Raji (cell line): Measurements from ENCODE around the gene PRRC1.

Experiments
- POLR2A ChIP-seq: IDR thresholded peaks from 2 replicates; pipeline ENCODE4 v1.6.1; 2011; ENCODE audit warnings: low read depth, low read length, control low read depth; ENCODE audit not compliant: insufficient read depth

The PRRC1 gene

GRCh38 chr5:127565586-127566270, 48.3 kb downstream of the PRRC1 start:
- TF ChIP-seq POLR2A = no peak

GRCh38 chr5:127567026-127567768, 49.8 kb downstream of the PRRC1 start:
- no peak for TF ChIP-seq POLR2A

- no peak for TF ChIP-seq POLR2A
Measured at GRCh38 chr5:127568166-127568565, 50.7 kb downstream of the PRRC1 start.

- TF ChIP-seq POLR2A = no peak
Measured at GRCh38 chr5:127571314-127572131, 54.1 kb downstream of the PRRC1 start.

- no peak for TF ChIP-seq POLR2A
Measured at GRCh38 chr5:127572930-127573329, 55.5 kb downstream of the PRRC1 start.

GRCh38 chr5:127574852-127575679, 57.6 kb downstream of the PRRC1 start:
- TF ChIP-seq POLR2A = no peak

GRCh38 chr5:127577458-127577857, 60.0 kb downstream of the PRRC1 start:
- TF ChIP-seq POLR2A = no peak

GRCh38 chr5:127580731-127581130, 63.3 kb downstream of the PRRC1 start:
- TF ChIP-seq POLR2A = no peak

DNA sequence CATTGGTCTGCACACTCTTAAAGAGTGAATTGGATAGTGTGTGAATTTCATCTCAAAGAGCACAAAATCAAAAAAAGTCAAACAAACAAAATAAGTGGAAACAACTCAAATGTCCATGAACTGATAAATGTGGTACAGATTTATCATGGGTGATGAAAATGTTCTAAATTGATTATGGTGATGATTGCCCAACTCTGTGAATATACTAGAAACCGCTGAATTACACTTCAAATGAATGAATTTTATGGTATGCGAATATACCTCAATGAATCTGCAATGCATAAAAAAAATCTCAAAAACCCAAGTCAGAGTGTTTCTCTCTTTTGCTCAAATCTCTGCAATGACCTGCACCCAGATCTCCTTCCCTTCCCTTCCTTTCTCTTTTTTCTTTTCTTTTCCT, 64.0 kb downstream of the PRRC1 start:
- TF ChIP-seq POLR2A = no peak

- no peak for TF ChIP-seq POLR2A
Measured at GRCh38 chr5:127582773-127583370, 65.4 kb downstream of the PRRC1 start.

DNA sequence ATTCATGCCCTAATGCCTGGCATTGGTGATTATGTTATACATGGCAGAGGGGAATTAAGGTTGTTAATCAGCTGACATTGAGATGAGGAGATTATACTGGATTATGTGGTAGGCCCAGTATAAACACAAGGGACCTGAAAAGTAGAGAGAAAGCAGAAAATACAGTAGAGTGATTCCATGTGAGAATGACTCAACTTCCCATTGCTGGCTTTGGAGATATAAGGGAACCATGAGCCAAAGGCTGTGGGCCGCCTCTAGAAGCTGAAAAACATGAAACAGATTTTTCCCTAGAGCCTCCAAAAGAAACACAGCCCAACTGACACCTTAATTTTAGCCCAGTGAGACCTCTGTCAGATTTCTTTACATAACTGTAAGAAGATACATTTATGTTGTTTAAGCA, 66.4 kb downstream of the PRRC1 start:
- TF ChIP-seq POLR2A = no peak

DNA sequence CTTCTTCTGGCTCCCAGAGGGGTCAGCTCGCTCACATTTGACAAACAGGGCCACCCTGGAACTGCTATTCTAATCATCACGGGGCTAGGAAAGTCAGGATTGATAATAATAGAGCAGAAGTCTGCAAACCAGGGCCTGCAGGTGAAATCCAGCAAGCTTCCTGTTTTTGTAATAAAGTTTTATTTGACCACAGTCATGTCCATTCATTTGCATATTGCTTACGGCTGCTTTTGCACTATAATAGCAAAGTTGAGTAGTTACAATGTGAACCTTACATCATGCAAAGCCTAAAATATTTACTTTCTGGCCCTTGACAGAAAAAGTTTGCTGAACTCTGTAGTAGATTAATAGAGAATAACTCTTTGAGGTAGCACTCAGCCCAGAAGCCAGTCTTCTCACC, 68.2 kb downstream of the PRRC1 start:
- TF ChIP-seq POLR2A = no peak

- no peak for TF ChIP-seq POLR2A
Measured at GRCh38 chr5:127586066-127586770, 68.8 kb downstream of the PRRC1 start.

DNA sequence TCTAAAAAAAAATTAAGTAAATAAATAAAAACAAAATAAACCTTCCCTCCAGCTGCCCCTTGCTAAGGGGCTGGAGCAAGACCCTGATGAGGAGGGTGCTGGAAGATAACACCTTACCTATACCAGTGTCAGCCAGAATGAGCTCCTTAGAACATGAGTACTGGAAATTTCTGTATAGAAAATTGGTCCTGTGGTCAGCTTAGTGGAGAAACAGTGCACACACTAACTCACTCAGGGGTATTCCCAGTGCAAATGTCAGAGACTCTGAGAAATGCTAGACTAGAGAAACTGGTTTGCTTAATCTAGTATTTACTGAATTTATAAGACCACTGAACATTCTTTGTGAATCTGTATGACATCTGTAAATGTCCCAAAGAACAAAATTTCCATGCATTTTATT, 69.4 kb downstream of the PRRC1 start:
- TF ChIP-seq POLR2A = no peak
